CD4-positive, CD25-positive, alpha-beta regulatory T cell (primary cell): ENCODE data around the gene TSPAN16. TPM values are rescaled to one million over a fixed set of nuclear protein-coding genes. Genes with fewer than 3 reads are reported as not detected.

Experiments
- ATAC-seq, 2 donors: fragments of 150-1000 bp; cut with Tn5 transposase; one replicate each; pipeline ENCODE4 v1.10.0; 2021; ENCODE audit warnings: low read depth in 2 of 2, moderate number of reproducible peaks in 2 of 2, moderate library complexity in 1 of 2
- DNase-seq, 3 donors: peaks; one replicate each; pipeline versions ENCODE4 v3.0.0 to v3.0.0-alpha.2; 2012 to 2022; ENCODE audit warnings: mixed read lengths in 1 of 3
- H3K27ac ChIP-seq: one replicate; pipeline ENCODE4 v1.7.0; 2013; ENCODE audit warnings: mild to moderate bottlenecking, low read length; ENCODE audit not compliant: insufficient read depth, poor library complexity, severe bottlenecking
- H3K27me3 ChIP-seq: one replicate; pipeline ENCODE4 v1.7.0; 2013; ENCODE audit warnings: low read length; ENCODE audit not compliant: control insufficient read depth, insufficient read depth
- H3K36me3 ChIP-seq: one replicate; pipeline ENCODE4 v1.7.0; 2013; ENCODE audit warnings: mild to moderate bottlenecking, low read length, moderate library complexity; ENCODE audit not compliant: control insufficient read depth, insufficient read depth
- H3K4me1 ChIP-seq: 2 replicates; pipeline ENCODE4 v1.7.0; 2013; ENCODE audit warnings: mild to moderate bottlenecking, low read length; ENCODE audit not compliant: insufficient read depth, control insufficient read depth, poor library complexity, severe bottlenecking
- H3K4me3 ChIP-seq: one replicate; pipeline ENCODE4 v1.7.0; 2013; ENCODE audit warnings: low read depth, mild to moderate bottlenecking, low read length, moderate library complexity
- H3K9me3 ChIP-seq, 2 experiments: 1 replicate in 1 of 2; 2 replicates in 1 of 2; pipeline ENCODE4 v1.7.0; 2013; ENCODE audit warnings: low read length in 2 of 2, mild to moderate bottlenecking in 1 of 2, moderate library complexity in 1 of 2; ENCODE audit not compliant: control insufficient read depth in 2 of 2
- H3K27ac Mint-ChIP-seq, 3 donors: one replicate each; pipeline ENCODE4 v1.8.0; 2020 to 2022; ENCODE audit warnings: mild to moderate bottlenecking in 3 of 3, mixed read lengths in 3 of 3, moderate library complexity in 2 of 3
- H3K27me3 Mint-ChIP-seq: one replicate; pipeline ENCODE4 v1.8.0; 2022; ENCODE audit warnings: mild to moderate bottlenecking, mixed read lengths
- H3K36me3 Mint-ChIP-seq: one replicate; pipeline ENCODE4 v1.8.0; 2020; ENCODE audit warnings: mixed read lengths
- H3K4me1 Mint-ChIP-seq, 4 donors: one replicate each; pipeline ENCODE4 v1.8.0; 2020 to 2022; ENCODE audit warnings: mixed read lengths in 4 of 4, mild to moderate bottlenecking in 1 of 4
- H3K4me3 Mint-ChIP-seq, 4 donors: one replicate each; pipeline ENCODE4 v1.8.0; 2020 to 2022; ENCODE audit warnings: mild to moderate bottlenecking in 4 of 4, mixed read lengths in 4 of 4, moderate library complexity in 3 of 4
- H3K9me3 Mint-ChIP-seq, 7 donors: one replicate each; pipeline ENCODE4 v1.8.0; 2020 to 2022; ENCODE audit warnings: mixed read lengths in 7 of 7, mild to moderate bottlenecking in 3 of 7, moderate library complexity in 2 of 7
- polyA plus RNA-seq, 4 donors: library from polyadenylated mRNA; unstranded; fragments of 300-500 nt; fragmentation: Illumina TruSeq; gene quantifications; one replicate each; pipeline ENCODE4 v1.2.3, GENCODE V29; 2021
- total RNA-seq: library from RNA; stranded (reverse); gene quantifications from one replicate; pipeline ENCODE4 v1.2.3, GENCODE V29; 2022

Gene TSPAN16
- total and polyA plus RNA-seq, 5 donors from 2014 or later = not detected

DNA sequence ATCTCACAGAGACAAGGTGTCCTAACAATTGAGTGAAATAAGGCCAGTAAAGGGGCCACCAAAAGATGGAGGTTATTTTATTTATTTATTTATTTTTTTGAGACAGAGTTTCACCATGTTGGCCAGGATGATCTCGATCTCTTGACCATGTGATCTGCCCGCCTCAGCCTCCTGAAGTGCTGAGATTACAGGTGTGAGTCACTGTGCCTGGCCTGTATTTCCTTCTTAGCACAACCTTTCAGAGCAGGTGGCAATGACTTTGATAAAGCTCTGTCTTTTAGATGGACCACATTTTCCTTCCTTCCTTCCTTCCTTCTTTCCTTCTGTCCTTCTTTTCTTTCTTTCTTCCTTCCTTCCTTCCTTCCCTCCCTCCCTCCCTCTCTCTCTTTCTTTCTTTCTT is 22.7 kb upstream of the TSPAN16 start:
- Mint-ChIP-seq H3K27me3 (peaks cover 14% of the 10 kb centered on the region), H3K36me3 (no peaks in the 10 kb centered on the region), H3K4me3 (no peak overlapping the region), H3K9me3 (peaks cover 0 to 5% (median 0%) of the 10 kb centered on the region in 7 donors), H3K27ac (no peak overlapping the region), H3K4me1 (peaks cover 0 to 5% (median 0%) of the 10 kb centered on the region in 4 donors)
- no peaks in the 10 kb centered on the region for H3K36me3 ChIP-seq
- DNase-seq (no peak), ATAC-seq (no peak)
- H3K9me3 ChIP-seq = no peaks in the 10 kb centered on the region
- H3K4me3 ChIP-seq = no peak overlapping the region
- no peak overlapping the region for H3K27ac ChIP-seq
- peaks cover 2% of the 10 kb centered on the region for H3K27me3 ChIP-seq
- no peaks in the 10 kb centered on the region for H3K4me1 ChIP-seq

GRCh38 chr19:11273989-11274388 is 22.0 kb upstream of the TSPAN16 start:
- H3K27ac Mint-ChIP-seq = no peak overlapping the region

GRCh38 chr19:11274533-11275086 is 21.4 kb upstream of the TSPAN16 start:
- peak overlapping the region in 1 of 4 donors; percentile 49 for H3K4me3 Mint-ChIP-seq
- no peaks in the 10 kb centered on the region for H3K27me3 ChIP-seq
- no peak for DNase-seq
- H3K27ac ChIP-seq = no peak overlapping the region
- H3K4me1 ChIP-seq = peaks cover 1% of the 10 kb centered on the region
- ATAC-seq = no peak
- H3K36me3 ChIP-seq = no peaks in the 10 kb centered on the region
- no peak overlapping the region for H3K4me3 ChIP-seq
- H3K9me3 ChIP-seq = no peaks in the 10 kb centered on the region
- H3K36me3 Mint-ChIP-seq = no peaks in the 10 kb centered on the region
- no peak overlapping the region for H3K27ac Mint-ChIP-seq
- peaks cover 0 to 5% (median 0%) of the 10 kb centered on the region in 7 donors for H3K9me3 Mint-ChIP-seq
- H3K4me1 Mint-ChIP-seq = peaks cover 0 to 11% (median 3%) of the 10 kb centered on the region in 4 donors
- peaks cover 10% of the 10 kb centered on the region for H3K27me3 Mint-ChIP-seq

More at GRCh38 chr19:11273989-11274388, 22.0 kb upstream of the TSPAN16 start:
- Histone ChIP-seq H3K4me1 (no peaks in the 10 kb centered on the region), H3K27me3 (no peaks in the 10 kb centered on the region), H3K4me3 (no peak overlapping the region), H3K36me3 (no peaks in the 10 kb centered on the region), H3K27ac (no peak overlapping the region), H3K9me3 (no peaks in the 10 kb centered on the region)
- Mint-ChIP-seq H3K4me3 (no peak overlapping the region), H3K4me1 (peaks cover 0 to 5% (median 0%) of the 10 kb centered on the region in 4 donors), H3K27me3 (peaks cover 12% of the 10 kb centered on the region), H3K36me3 (no peaks in the 10 kb centered on the region), H3K9me3 (peaks cover 0 to 5% (median 0%) of the 10 kb centered on the region in 7 donors)
- no peak for DNase-seq
- no peak for ATAC-seq

DNA sequence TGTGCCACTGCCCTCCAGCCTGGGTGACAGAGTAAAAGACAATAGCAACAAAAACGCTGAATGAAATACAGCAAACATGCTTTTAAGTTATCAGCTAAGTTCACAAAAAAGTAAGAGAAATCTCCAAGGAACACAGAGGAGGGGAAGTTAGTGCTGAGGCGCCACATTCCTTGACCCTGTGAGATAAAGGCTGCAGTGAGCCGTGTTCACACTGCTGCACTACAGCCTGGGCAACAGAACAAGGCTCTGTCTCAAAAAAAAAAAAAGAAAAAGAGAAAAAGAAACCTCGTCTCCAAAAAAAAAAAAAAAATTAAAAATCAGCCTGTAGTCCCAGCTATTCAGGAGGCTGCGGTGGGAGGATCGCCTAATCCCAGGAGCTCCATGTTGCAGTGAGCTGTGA is 17.3 kb upstream of the TSPAN16 start:
- Mint-ChIP-seq H3K4me3 (no peak overlapping the region), H3K27me3 (peaks cover 25% of the 10 kb centered on the region), H3K27ac (no peak overlapping the region), H3K36me3 (no peaks in the 10 kb centered on the region), H3K9me3 (peaks cover 0 to 3% (median 2%) of the 10 kb centered on the region in 7 donors), H3K4me1 (peaks cover 0 to 20% (median 6%) of the 10 kb centered on the region in 4 donors)
- DNase-seq = no peak
- no peak for ATAC-seq
- Histone ChIP-seq H3K4me1 (peaks cover 5% of the 10 kb centered on the region), H3K9me3 (no peaks in the 10 kb centered on the region), H3K4me3 (no peak overlapping the region), H3K27ac (no peak overlapping the region), H3K27me3 (peaks cover 1% of the 10 kb centered on the region), H3K36me3 (no peaks in the 10 kb centered on the region)

DNA sequence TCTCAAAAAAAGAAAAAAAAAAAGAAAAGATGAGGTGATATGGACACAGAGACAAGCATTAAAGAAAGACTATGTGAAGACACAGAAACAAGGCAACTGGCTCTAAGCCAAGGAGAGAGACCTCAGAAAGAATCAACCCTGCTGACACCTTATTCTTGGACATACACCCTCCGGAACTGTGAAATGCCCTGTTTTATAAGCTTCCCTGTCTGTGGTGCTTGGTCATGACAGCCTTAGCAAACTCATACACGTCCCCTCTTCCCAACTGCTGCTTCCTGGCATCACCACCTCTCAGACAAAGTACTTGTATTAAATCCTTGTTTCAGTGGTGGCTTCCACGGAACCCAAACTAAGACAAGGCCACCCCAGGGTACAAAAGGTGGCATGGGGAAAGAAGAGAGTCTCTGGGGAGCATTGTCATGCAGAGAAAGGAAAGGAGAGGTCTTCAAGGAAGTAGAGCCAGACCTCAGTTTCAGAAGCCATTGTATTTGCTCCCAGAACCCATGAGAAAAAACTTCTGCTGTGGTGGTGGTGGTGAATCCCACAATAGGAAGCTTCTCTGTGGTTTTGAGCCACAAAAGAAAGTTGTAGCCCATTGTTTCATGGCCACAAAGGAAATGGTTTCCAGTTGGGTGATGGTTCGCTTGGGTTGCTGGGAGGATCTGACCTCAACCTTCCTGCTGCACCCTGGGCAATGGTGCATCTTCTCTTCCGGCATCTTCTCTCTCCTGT is 16.3 kb upstream of the TSPAN16 start:
- Mint-ChIP-seq H3K27ac (no peak overlapping the region), H3K36me3 (no peaks in the 10 kb centered on the region), H3K9me3 (peaks cover 0 to 3% (median 2%) of the 10 kb centered on the region in 7 donors), H3K27me3 (peaks cover 31% of the 10 kb centered on the region), H3K4me3 (peak overlapping the region; percentile 8 to 77 (median 44)), H3K4me1 (peaks cover 0 to 20% (median 6%) of the 10 kb centered on the region in 4 donors)
- DNase-seq (peak in 2 of 3 donors; percentile 31 to 73), ATAC-seq (peak; percentile 24 to 70)
- Histone ChIP-seq H3K27ac (no peak overlapping the region), H3K4me1 (peaks cover 5% of the 10 kb centered on the region), H3K27me3 (peaks cover 1% of the 10 kb centered on the region), H3K9me3 (no peaks in the 10 kb centered on the region), H3K4me3 (peak overlapping the region; percentile 47), H3K36me3 (no peaks in the 10 kb centered on the region)

DNA sequence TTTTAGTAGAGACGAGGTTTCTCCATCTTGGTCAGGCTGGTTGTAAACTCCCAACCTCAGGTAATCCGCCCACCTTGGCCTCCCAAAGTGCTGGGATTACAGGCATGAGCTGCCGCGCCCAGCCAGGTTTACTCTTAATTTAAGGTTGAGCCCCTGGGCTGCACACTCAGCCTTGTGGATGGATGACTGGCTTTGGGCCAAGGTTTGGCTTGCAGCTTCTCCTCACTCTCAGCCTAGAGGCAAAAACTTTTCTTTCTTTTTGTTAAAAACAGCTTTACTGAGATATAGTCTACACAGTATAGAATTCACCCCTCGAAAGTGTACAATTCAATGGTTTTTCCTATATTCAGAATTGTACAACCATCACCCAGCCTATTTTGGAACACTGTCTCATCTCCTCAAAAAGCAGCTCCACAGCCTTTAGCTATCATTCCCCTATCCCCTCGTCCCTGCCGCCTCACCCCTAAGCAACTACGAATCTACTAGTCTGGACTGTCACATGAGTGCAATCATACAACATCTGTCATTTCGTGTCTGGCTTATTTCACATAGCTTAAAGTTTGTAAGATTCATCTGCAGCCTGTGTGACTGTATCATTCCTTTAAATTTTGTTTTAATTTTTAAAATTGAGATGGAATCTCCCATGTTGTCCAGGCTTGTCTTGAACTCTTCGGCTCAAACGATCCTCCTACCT is 14.5 kb upstream of the TSPAN16 start:
- H3K4me1 ChIP-seq = peaks cover 5% of the 10 kb centered on the region
- H3K27me3 ChIP-seq = peaks cover 1% of the 10 kb centered on the region
- H3K9me3 ChIP-seq = no peaks in the 10 kb centered on the region
- H3K36me3 Mint-ChIP-seq = no peaks in the 10 kb centered on the region
- H3K27ac ChIP-seq = no peak overlapping the region
- no peak for DNase-seq
- ATAC-seq = no peak
- H3K4me1 Mint-ChIP-seq = peaks cover 0 to 20% (median 6%) of the 10 kb centered on the region in 4 donors
- no peak overlapping the region for H3K4me3 ChIP-seq
- H3K27me3 Mint-ChIP-seq = peaks cover 31% of the 10 kb centered on the region
- H3K4me3 Mint-ChIP-seq = peak overlapping the region in 3 of 4 donors; percentile 4 to 39 (median 10)
- peak overlapping the region in 1 of 3 donors; percentile 60 for H3K27ac Mint-ChIP-seq
- no peaks in the 10 kb centered on the region for H3K36me3 ChIP-seq
- H3K9me3 Mint-ChIP-seq = peaks cover 0 to 2% (median 2%) of the 10 kb centered on the region in 7 donors

GRCh38 chr19:11284515-11284914 is 11.4 kb upstream of the TSPAN16 start:
- ATAC-seq = no peak
- no peak overlapping the region for H3K4me3 ChIP-seq
- DNase-seq = no peak
- no peaks in the 10 kb centered on the region for H3K36me3 Mint-ChIP-seq
- no peak overlapping the region for H3K4me3 Mint-ChIP-seq
- H3K27ac ChIP-seq = no peak overlapping the region
- peaks cover 5% of the 10 kb centered on the region for H3K4me1 ChIP-seq
- peaks cover 0 to 14% (median 4%) of the 10 kb centered on the region in 4 donors for H3K4me1 Mint-ChIP-seq
- H3K27me3 Mint-ChIP-seq = peaks cover 22% of the 10 kb centered on the region
- H3K9me3 ChIP-seq = no peaks in the 10 kb centered on the region
- peak overlapping the region in 1 of 3 donors; percentile 38 for H3K27ac Mint-ChIP-seq
- peaks cover 0 to 2% (median 0%) of the 10 kb centered on the region in 7 donors for H3K9me3 Mint-ChIP-seq
- H3K27me3 ChIP-seq = peaks cover 1% of the 10 kb centered on the region
- no peaks in the 10 kb centered on the region for H3K36me3 ChIP-seq
